WTC11 (cell line): ENCODE measurements around the gene EEF1AKMT3. TPM values are rescaled to one million over a fixed set of nuclear protein-coding genes. Genes with fewer than 3 reads are reported as not detected.

Source experiments
- ATAC-seq: fragments of 200-7000 bp; cut with Tn5 transposase; 2 replicates; pipeline ENCODE4 v1.10.0; 2021; ENCODE audit warnings: mild to moderate bottlenecking, moderate library complexity
- CTCF ChIA-PET: fragments of 300-600 bp; sonication (Branson Sonifier 250); formaldehyde crosslinking; loops from one replicate; lab custom pipeline; 2021; ENCODE audit warnings: antibody characterized with exemption; lab: Charles Lee
- POLR2A ChIA-PET: fragments of 350-600 bp; sonication (Branson Sonifier 250); formaldehyde crosslinking; loops from one replicate; lab custom pipeline; 2021; ENCODE audit warnings: antibody characterized with exemption; lab: Charles Lee
- DNase-seq: peaks from one replicate; pipeline ENCODE4 v3.0.0; 2021; ENCODE audit warnings: low spot score
- H3K27ac Mint-ChIP-seq: 2 replicates; pipeline ENCODE4 v1.8.0; 2021; ENCODE audit warnings: mixed read lengths
- H3K27me3 Mint-ChIP-seq: 2 replicates; pipeline ENCODE4 v1.8.0; 2021; ENCODE audit warnings: low read depth, mild to moderate bottlenecking, moderate library complexity, mixed read lengths
- H3K36me3 Mint-ChIP-seq: 2 replicates; pipeline ENCODE4 v1.8.0; 2021; ENCODE audit warnings: mixed read lengths
- H3K4me1 Mint-ChIP-seq: 2 replicates; pipeline ENCODE4 v1.8.0; 2022; ENCODE audit warnings: mixed read lengths
- H3K4me3 Mint-ChIP-seq: 2 replicates; pipeline ENCODE4 v1.8.0; 2021; ENCODE audit warnings: mild to moderate bottlenecking, moderate library complexity, mixed read lengths
- H3K9me3 Mint-ChIP-seq: 2 replicates; pipeline ENCODE4 v1.8.0; 2021; ENCODE audit warnings: mixed read lengths
- CBFB ChIP-seq: sonication (generic); formaldehyde crosslinking; IDR thresholded peaks from 2 replicates; pipeline ENCODE4 v1.8.1; 2022; ENCODE audit warnings: mild to moderate bottlenecking, low read depth, missing genetic modification reagents
- ELF4 ChIP-seq: sonication (generic); formaldehyde crosslinking; IDR thresholded peaks from 2 replicates; pipeline ENCODE4 v1.8.1; 2022; ENCODE audit warnings: low read depth, mild to moderate bottlenecking, moderate library complexity, missing genetic modification reagents
- MYBL2 ChIP-seq: sonication (generic); formaldehyde crosslinking; IDR thresholded peaks from 2 replicates; pipeline ENCODE4 v1.8.1; 2023; ENCODE audit warnings: mild to moderate bottlenecking, moderate library complexity, missing genetic modification reagents
- NFYB ChIP-seq: sonication (generic); formaldehyde crosslinking; conservative IDR thresholded peaks from 2 replicates; pipeline ENCODE4 v1.8.0; 2022; ENCODE audit warnings: low read depth, missing genetic modification reagents
- NR3C1 ChIP-seq: sonication (generic); formaldehyde crosslinking; conservative IDR thresholded peaks from 2 replicates; pipeline ENCODE4 v1.8.1; 2023; ENCODE audit warnings: low read depth, mild to moderate bottlenecking, missing genetic modification reagents
- TEAD1 ChIP-seq: sonication (generic); formaldehyde crosslinking; IDR thresholded peaks from 2 replicates; pipeline ENCODE4 v1.8.0; 2022; ENCODE audit warnings: mild to moderate bottlenecking, missing genetic modification reagents
- TP53 ChIP-seq: sonication (generic); formaldehyde crosslinking; IDR thresholded peaks from 2 replicates; pipeline ENCODE4 v1.8.1; 2023; ENCODE audit warnings: mild to moderate bottlenecking, missing genetic modification reagents
- ZNF121 ChIP-seq: sonication (generic); formaldehyde crosslinking; IDR thresholded peaks from 2 replicates; pipeline ENCODE4 v1.8.0; 2023; ENCODE audit warnings: missing genetic modification reagents
- ZNF263 ChIP-seq: sonication (generic); formaldehyde crosslinking; IDR thresholded peaks from 2 replicates; pipeline ENCODE4 v1.8.1; 2022; ENCODE audit warnings: low read depth, mild to moderate bottlenecking, moderate library complexity, missing genetic modification reagents
- ZNF416 ChIP-seq: fragments of 250-450 bp; sonication (Bioruptor Pico); IDR thresholded peaks from 2 replicates; pipeline ENCODE4 v1.9.0; 2021; ENCODE audit warnings: mild to moderate bottlenecking, inconsistent platforms
- total RNA-seq: library from RNA; stranded (reverse); gene quantifications from 3 replicates; pipeline ENCODE4 v1.2.3, GENCODE V29; 2021
- TF ChIP-seq, protein P1 (sequence below): sonication (generic); formaldehyde crosslinking; IDR thresholded peaks from 2 replicates; pipeline ENCODE4 v1.8.0; 2023; ENCODE audit warnings: mild to moderate bottlenecking, missing genetic modification reagents
- TF ChIP-seq, protein P2 (sequence below): fragments of 250-450 bp; sonication (Bioruptor Pico); IDR thresholded peaks from 2 replicates; pipeline ENCODE4 v1.9.0; 2021; ENCODE audit warnings: mild to moderate bottlenecking, borderline replicate concordance
- TF ChIP-seq, protein P3 (sequence below): sonication (generic); formaldehyde crosslinking; IDR thresholded peaks from 2 replicates; pipeline ENCODE4 v1.8.0; 2022; ENCODE audit warnings: mild to moderate bottlenecking, missing genetic modification reagents

The EEF1AKMT3 gene
- total RNA-seq, 1 experiment from 2014 or later, result 3.2 TPM

DNA sequence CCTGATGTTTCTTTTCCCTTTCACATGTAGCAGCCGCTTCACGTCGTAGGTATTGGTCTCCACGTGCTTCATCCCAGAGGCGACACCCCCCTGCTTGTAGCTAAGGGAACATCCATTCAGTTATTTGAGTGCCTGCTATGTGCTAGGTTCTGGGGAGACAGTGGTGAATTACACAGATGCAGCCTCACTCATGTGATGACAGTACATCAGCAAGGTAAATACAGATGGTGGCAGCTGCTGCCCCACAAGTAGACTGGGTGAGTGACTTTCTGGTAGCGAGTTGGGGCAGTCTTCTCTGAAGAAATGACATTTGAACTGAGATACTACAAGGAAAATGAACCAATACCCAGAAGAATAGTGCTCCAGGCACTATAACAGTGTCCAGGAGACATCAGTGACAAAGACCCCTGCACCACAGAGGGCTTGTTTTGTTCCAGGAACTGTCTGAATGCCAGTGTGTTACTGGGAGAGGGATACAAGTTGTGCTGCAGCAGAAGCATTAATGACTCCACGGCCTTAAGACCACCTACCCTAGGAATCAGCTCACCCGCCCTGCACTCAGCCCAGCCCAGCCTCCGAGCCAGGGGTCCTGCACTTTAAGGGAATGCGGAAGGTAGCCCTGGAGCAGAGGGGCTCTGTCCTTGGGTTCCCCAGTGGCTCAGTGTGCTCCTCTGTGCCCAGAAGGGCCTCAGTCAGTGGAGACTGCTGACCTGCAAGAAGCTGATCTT lies 38.8 kb downstream of the EEF1AKMT3 start:
- Mint-ChIP-seq H3K36me3 (no peaks in the 10 kb centered on the region; the same call in 1 of the 2 replicates), H3K4me3 (no peak overlapping the region), H3K27me3 (no peaks in the 10 kb centered on the region; the same call in 1 of the 2 replicates), H3K4me1 (peaks cover 8% of the 10 kb centered on the region; the same call in 1 of the 2 replicates)
- CTCF ChIA-PET, result interaction anchor here (1.0 kb wide), 1 partner anchor 8 kb away, joined by 7 read pairs; no protein-coding TSS in a partner anchor
- TF ChIP-seq ZNF263 (CRISPR knock-in tag) (no peak), CBFB (no peak), NFYB (no peak), TEAD1 (CRISPR knock-in tag) (no peak), ZNF416 (CRISPR knock-in tag) (no peak)
- TF ChIP-seq, protein P1, sequence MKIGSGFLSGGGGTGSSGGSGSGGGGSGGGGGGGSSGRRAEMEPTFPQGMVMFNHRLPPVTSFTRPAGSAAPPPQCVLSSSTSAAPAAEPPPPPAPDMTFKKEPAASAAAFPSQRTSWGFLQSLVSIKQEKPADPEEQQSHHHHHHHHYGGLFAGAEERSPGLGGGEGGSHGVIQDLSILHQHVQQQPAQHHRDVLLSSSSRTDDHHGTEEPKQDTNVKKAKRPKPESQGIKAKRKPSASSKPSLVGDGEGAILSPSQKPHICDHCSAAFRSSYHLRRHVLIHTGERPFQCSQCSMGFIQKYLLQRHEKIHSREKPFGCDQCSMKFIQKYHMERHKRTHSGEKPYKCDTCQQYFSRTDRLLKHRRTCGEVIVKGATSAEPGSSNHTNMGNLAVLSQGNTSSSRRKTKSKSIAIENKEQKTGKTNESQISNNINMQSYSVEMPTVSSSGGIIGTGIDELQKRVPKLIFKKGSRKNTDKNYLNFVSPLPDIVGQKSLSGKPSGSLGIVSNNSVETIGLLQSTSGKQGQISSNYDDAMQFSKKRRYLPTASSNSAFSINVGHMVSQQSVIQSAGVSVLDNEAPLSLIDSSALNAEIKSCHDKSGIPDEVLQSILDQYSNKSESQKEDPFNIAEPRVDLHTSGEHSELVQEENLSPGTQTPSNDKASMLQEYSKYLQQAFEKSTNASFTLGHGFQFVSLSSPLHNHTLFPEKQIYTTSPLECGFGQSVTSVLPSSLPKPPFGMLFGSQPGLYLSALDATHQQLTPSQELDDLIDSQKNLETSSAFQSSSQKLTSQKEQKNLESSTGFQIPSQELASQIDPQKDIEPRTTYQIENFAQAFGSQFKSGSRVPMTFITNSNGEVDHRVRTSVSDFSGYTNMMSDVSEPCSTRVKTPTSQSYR, result no peak
- TF ChIP-seq, all 79 proteins: peak for 0
- POLR2A ChIA-PET, result no interaction called here
- ATAC-seq, result no peak
- no peaks in the 10 kb centered on the region for H3K9me3 Mint-ChIP-seq
- DNase-seq, result no peak
- H3K27ac Mint-ChIP-seq, result no peak overlapping the region

DNA sequence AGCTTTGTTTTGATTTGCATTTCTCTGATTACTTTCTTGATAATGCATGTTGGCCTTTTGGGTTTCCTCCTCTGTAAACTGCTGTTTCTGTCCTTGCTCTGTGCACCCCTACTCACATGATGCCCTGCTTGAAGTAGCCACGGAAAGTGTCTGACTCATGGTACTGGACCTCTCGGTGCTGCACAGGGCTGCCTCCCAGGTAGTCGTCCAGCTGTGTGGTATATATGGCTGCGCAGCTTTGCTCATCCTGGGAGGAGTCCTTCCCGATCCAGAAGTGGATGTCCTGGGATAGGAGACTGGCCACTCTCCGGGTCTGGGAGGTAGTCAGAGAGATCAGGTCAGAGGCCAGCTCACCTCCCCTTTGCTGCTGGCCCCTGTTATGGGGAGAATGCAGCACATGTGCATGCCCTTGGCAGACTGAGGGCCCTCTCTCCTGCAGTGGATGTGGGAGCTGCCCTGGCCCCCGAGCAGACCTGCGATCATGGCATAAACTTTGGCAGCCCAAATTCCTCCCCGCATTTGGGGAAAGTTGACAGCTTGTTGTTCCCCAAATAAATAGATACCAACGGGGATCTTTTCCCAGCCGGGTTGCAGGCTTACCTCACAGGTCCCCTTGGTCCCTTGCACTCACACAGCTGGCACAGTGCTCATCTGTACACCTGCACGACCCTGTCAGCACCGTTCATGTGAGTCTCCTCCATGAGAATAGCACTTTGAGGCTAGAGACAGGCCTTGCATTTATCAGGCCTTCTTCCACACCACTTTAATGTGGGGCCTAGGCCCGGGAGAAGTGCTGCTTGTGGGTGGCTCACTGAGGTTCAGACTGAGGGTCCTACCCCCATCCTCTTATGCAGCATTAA lies 40.9 kb downstream of the EEF1AKMT3 start:
- H3K4me3 Mint-ChIP-seq, result no peak overlapping the region
- POLR2A ChIA-PET, result interaction anchor here (0.9 kb wide), 1 partner anchor 33 kb away, joined by 3 read pairs; the partner anchor contains the start of gene CTDSP2
- H3K9me3 Mint-ChIP-seq, result no peaks in the 10 kb centered on the region
- no peak overlapping the region for H3K27ac Mint-ChIP-seq
- H3K4me1 Mint-ChIP-seq, result peaks cover 8% of the 10 kb centered on the region; the same call in 1 of the 2 replicates
- TF ChIP-seq ZNF263 (CRISPR knock-in tag), result no peak
- no peak for TF ChIP-seq ZNF121 (CRISPR knock-in tag)
- TF ChIP-seq TP53, result no peak
- TF ChIP-seq MYBL2, result no peak
- no peak for TF ChIP-seq NR3C1 (CRISPR knock-in tag)
- TF ChIP-seq, protein P2, sequence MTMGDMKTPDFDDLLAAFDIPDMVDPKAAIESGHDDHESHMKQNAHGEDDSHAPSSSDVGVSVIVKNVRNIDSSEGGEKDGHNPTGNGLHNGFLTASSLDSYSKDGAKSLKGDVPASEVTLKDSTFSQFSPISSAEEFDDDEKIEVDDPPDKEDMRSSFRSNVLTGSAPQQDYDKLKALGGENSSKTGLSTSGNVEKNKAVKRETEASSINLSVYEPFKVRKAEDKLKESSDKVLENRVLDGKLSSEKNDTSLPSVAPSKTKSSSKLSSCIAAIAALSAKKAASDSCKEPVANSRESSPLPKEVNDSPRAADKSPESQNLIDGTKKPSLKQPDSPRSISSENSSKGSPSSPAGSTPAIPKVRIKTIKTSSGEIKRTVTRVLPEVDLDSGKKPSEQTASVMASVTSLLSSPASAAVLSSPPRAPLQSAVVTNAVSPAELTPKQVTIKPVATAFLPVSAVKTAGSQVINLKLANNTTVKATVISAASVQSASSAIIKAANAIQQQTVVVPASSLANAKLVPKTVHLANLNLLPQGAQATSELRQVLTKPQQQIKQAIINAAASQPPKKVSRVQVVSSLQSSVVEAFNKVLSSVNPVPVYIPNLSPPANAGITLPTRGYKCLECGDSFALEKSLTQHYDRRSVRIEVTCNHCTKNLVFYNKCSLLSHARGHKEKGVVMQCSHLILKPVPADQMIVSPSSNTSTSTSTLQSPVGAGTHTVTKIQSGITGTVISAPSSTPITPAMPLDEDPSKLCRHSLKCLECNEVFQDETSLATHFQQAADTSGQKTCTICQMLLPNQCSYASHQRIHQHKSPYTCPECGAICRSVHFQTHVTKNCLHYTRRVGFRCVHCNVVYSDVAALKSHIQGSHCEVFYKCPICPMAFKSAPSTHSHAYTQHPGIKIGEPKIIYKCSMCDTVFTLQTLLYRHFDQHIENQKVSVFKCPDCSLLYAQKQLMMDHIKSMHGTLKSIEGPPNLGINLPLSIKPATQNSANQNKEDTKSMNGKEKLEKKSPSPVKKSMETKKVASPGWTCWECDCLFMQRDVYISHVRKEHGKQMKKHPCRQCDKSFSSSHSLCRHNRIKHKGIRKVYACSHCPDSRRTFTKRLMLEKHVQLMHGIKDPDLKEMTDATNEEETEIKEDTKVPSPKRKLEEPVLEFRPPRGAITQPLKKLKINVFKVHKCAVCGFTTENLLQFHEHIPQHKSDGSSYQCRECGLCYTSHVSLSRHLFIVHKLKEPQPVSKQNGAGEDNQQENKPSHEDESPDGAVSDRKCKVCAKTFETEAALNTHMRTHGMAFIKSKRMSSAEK, result no peak
- TF ChIP-seq, protein P3, sequence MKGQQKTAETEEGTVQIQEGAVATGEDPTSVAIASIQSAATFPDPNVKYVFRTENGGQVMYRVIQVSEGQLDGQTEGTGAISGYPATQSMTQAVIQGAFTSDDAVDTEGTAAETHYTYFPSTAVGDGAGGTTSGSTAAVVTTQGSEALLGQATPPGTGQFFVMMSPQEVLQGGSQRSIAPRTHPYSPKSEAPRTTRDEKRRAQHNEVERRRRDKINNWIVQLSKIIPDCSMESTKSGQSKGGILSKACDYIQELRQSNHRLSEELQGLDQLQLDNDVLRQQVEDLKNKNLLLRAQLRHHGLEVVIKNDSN, result no peak
- no peak for TF ChIP-seq ZNF416 (CRISPR knock-in tag)
- TF ChIP-seq ELF4 (CRISPR knock-in tag), result no peak
- ATAC-seq (no peak), DNase-seq (no peak)
- H3K27me3 Mint-ChIP-seq, result no peaks in the 10 kb centered on the region; the same call in 1 of the 2 replicates
- no peaks in the 10 kb centered on the region for H3K36me3 Mint-ChIP-seq
- CTCF ChIA-PET, result interaction anchor here (0.9 to 4.7 kb wide), 2 partner anchors 11 to 24 kb away, joined by 3 to 60 read pairs; no protein-coding TSS in a partner anchor
